GM18909 (cell line): ENCODE data around the gene TES.

Source experiments
- ATAC-seq: cut with Tn5 transposase; IDR thresholded peaks from one replicate; pipeline ENCODE4 v1.9.1; 2021; ENCODE audit warnings: mild to moderate bottlenecking; ENCODE audit not compliant: unreplicated experiment, poor library complexity

TES gene

GRCh38 chr7:116219288-116219687 is 8.9 kb downstream of the TES start:
- ATAC-seq: no peak

- ATAC-seq: no peak
Measured at GRCh38 chr7:116219834-116220233, 9.5 kb downstream of the TES start.

GRCh38 chr7:116222501-116222900 is 12.2 kb downstream of the TES start:
- no peak for ATAC-seq

- ATAC-seq: no peak
Measured at GRCh38 chr7:116223588-116223987, 13.2 kb downstream of the TES start.

GRCh38 chr7:116224492-116225098 is 14.3 kb downstream of the TES start:
- ATAC-seq: peak; percentile 55

- no peak for ATAC-seq
Measured at GRCh38 chr7:116225860-116226259, 15.5 kb downstream of the TES start.

GRCh38 chr7:116226664-116227063 is 16.3 kb downstream of the TES start:
- ATAC-seq: no peak

GRCh38 chr7:116227678-116228239 is 17.4 kb downstream of the TES start:
- ATAC-seq: no peak

- no peak for ATAC-seq
Measured at GRCh38 chr7:116228241-116228640, 17.9 kb downstream of the TES start.

GRCh38 chr7:116229366-116229765 is 19.0 kb downstream of the TES start:
- peak; percentile 60 for ATAC-seq

- ATAC-seq: peak; percentile 35
Measured at GRCh38 chr7:116230191-116231005, 20.1 kb downstream of the TES start.

GRCh38 chr7:116231543-116231942 is 21.2 kb downstream of the TES start:
- ATAC-seq: no peak

- ATAC-seq: no peak
Measured at GRCh38 chr7:116231949-116232348, 21.6 kb downstream of the TES start.

- ATAC-seq: no peak
Measured at GRCh38 chr7:116232350-116232749, 22.0 kb downstream of the TES start.

GRCh38 chr7:116232920-116233319 is 22.6 kb downstream of the TES start:
- ATAC-seq: no peak

GRCh38 chr7:116234517-116235200 is 24.3 kb downstream of the TES start:
- ATAC-seq: no peak

- ATAC-seq: no peak
Measured at GRCh38 chr7:116235380-116235779, 25.0 kb downstream of the TES start.

- ATAC-seq: peak; percentile 77
Measured at GRCh38 chr7:116236020-116236630, 25.8 kb downstream of the TES start.

- ATAC-seq: no peak
Measured at GRCh38 chr7:116239020-116239419, 28.7 kb downstream of the TES start.

- no peak for ATAC-seq
Measured at GRCh38 chr7:116239434-116239833, 29.1 kb downstream of the TES start.
